Stimulated activated CD8-positive, alpha-beta memory T cell treated with anti-CD3 and anti-CD28 coated beads, Interleukin-7, amount 100 ng/mL, for 1 hour (primary cell): ENCODE results near the gene FYN.

Source experiments
- DNase-seq, 2 donors: peaks; one replicate each; pipeline ENCODE4 v3.0.0-alpha.2; 2020; ENCODE audit warnings: low read depth in 2 of 2

The FYN gene

DNA sequence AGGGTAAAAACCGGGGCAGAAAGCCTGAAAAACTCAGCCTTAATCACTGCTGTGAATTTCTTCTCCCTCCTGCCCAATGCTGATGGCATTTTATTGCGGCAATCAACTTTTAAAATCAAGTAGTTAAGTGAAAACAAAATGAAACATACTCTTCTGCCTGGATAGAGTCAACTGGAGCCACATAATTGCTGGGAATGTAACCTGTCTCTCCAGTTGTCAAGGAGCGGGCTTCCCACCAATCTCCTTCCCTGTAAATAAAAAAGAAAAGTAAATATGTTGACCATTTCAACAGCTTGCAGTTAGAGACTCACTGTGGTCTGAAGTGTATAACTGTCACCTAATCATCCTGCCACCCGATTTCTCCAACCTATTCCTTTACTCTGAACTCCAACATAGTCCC, 165.5 kb downstream of the FYN start:
- DNase-seq, result no peak

DNA sequence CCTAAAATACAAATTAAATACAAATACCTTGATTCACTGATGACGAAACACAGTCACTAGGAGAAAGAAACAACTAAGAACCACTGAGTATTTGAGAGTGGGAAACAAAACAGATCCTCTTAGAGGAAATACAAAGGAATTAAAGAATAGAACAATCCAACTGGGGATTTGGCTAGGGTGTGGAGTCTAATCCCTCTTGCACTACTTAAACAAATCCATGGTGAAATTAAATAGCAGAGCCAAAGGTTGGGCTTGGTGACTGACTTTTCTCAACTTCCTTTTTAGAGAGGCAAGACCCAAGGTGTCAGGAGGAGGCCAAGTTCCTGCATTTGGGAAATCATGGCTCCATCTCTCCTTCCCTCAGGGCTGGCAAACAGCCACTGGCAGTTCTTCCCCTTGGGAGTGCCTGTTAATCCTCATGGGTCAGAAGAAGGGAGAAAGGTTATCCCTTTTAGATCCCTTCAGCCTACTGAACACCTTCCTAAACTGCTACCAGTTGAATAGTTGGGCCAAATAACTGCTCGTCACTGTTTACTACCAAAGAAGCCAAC, 166.3 kb downstream of the FYN start:
- DNase-seq, result no peak

DNA sequence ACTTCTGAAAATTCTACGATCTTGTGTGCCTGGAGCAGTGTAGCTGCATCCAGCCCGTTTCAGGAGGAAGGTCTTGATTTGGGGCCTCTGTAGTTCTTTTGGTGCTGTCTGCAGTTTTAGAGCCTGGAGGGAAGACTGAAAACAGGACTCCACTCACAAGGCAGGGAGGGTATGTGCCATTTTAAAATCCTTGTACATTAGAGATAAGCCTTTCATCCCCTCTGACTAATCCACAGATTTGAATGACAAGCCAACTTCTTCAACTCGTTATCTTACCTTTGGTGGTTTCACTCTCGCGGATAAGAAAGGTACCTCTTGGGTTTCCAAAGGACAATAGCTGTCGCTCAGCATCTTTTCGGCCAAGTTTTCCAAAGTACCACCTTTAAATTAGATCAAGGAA, 169.5 kb downstream of the FYN start:
- DNase-seq, result no peak

DNA sequence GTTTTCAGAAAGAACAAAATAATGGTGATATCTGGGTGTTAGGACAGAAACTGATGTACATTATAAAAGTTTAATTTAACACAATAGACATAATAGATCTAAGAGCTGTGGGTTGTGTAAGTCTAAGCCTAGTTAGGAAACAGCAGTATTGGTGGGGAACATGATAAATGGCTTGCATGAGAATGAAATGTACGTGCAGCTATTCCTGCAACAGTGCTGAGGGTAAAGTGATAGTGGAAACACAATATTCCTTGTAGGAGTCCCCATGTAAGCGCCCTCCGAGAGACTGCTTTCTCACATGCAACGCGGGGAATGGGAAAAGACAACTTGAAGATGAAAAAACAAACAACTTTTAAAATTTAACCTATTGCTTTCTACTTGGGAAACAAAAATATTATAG, 171.0 kb downstream of the FYN start:
- no peak for DNase-seq

DNA sequence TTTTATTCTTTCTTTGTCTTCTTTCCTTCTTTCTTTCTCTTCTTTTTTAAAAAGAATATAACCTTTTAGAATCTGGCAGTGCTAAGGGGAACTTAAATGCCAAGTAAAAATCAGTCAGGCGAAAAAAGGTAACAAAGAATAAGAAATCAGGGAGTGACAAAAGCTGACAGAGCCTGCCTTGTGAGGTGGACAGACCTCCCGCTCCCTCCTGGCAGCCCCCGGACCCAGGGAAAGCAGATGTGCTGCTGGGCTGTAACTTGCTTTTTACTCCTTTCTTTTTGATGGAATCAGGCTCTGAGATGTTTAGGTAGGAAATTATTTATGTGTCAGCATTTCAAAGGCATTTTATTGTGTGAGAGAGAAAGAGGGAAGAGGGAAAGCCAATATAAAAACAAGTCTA, 172.1 kb downstream of the FYN start:
- no peak for DNase-seq

DNA sequence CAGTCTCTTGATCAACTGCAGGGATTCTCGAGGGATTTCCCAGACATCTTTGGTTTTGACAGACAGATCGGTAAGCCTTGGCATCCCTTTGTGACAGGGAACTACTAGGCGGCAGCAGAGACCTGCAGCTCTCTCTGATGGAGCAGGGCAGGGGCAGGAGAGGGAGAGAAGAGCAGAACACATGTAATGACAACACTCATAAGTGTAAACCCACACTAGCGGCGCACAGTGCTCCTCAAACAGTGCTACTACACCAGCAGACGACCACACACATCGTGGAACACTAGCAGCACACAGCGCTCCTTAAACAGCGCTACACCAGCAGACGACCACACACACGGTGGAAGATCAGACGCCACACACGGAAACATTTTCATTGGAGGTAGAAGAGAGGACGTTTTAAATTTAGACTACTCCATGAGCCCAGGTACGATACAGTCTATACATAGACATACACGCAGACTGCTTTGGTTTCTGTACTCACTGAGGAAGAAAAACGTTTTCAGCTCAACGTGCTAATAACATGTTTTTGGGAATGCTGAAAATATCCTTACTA, 173.0 kb downstream of the FYN start:
- DNase-seq, result no peak

DNA sequence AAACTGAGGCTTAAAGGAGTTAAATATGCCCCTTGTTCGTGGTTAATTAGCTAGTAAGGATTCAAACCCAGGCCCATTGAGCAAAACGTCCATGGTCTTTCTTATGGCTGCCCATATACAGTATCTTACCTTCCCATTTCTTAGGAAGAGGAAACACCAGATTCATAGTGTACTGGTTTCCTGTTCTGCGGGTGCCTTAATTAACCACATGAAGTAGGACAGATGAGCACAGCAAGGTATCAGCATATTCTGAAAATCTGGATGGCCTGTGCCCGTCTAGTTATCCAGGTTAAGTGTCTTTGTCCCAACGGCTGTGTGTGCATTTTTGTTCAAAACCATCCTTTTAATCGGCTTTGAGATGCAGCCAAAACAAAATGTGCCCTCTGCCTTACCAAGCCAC, 174.1 kb downstream of the FYN start:
- DNase-seq, result no peak

DNA sequence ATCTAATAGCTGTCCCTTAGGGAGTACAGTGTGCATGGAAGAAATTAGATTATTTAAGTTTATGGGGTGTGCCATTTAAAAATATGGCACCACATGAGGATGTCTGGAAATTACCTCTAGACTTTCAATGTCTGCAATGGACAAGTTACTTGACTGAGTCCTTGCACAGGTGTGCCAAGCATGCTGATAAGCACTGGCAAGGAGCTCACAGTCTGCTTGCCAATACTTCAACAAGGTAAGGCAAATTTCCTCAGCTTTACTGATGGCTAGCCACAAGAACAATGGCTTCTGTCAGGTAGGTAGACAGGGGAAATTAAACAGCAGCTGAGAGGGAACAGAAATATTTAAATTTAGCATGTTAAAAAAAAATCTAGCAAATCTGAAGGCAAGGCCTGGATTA, 176.4 kb downstream of the FYN start:
- DNase-seq, result no peak

DNA sequence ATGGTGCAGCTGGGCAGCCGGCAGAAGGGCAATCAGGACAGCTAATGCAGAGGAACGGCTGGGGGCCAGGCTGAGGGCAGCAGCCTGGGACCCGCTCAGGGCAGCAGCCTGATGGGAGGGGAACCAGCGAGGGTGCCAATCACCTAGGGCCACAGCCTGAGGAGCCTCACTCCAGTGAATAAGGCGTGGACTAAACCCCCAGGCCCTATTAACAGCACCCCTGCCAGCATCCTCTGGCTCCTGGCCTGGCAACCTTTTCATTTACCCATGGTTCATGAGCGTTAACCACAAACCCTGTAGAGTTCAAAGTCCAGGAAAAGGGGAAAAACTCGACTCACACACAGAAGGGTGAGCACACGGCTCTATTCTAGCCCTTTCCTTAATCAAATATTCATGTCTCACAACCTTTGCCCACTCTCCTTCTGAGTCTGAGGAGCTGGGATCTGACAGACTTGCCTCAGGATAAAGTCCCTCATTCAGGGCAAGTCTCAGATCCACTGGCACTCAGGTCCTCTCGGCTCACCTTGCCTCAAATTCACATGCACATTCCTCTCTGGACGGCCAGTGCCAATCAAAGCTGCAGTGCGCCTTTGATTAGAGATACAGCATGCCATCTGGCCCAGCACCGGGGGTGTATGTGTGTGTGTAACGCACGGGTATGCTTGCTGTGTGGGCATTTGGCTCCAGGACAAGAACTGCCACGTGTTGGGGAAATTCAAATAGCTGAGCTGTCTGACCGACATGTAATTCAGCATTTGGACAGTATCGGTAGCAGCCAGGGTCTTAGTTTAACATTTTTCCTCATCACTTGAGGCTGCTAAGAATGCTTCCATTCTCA, 180.7 kb downstream of the FYN start:
- no peak for DNase-seq

DNA sequence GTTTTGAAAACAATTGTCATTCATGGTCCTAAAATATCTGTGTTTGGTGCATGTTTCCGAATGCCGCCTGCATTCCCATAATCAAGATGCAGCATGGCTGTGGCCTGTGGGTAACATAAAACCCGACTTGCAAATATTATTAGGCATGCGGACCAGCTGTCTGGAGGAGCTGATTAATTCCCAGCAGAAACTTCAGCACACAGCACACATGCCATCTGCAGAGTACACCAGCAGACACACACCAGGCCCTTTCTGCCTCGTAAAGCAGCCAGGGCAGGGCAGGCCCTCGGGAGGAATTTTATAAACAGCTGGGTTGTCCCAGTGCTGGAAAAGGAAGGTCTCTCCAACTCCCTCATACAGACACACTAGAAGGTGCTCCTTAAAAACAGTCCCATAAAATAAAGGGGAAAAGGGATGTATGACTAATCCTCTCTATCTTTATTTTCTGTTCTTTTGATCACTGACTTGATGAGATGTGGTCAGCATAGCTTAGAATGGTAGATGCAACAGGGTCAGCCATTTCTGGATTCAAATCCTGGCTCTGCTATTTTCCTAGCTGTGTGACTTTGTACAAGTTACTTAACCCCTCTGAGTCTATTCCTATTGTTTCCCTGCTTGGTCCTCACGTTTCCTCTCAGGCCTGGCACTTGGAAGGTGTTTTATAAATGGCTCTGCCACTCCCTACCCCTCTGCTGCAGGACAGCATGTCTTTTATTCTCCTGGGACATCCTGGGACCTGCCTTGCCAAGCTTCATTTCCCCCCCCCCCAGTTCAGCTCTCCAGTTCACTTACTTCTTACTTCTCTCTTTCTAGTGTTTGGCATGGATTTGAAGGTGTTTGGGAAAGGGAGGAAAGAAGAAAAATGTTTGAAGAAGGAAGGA, 181.7 kb downstream of the FYN start:
- DNase-seq, result no peak

DNA sequence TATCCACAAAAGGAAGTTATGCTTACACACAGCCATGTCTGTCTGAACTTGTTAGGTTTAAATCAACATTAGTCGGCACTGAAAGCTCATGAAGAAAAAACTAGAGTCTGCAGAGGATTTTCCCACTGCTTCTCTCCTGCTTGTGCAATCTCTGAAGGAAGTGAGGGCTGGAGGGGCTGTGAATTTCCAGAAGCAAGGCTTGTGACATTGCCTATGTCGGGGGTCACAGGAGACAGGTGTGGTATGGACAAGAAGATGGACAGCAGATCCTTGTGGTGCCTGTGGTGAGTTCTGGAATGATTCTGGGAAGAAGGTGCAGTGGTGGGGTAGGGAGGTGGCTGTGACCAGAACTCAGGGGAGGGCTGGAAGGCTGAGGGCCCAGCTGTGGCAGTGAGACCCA, 183.3 kb downstream of the FYN start:
- DNase-seq, result no peak

DNA sequence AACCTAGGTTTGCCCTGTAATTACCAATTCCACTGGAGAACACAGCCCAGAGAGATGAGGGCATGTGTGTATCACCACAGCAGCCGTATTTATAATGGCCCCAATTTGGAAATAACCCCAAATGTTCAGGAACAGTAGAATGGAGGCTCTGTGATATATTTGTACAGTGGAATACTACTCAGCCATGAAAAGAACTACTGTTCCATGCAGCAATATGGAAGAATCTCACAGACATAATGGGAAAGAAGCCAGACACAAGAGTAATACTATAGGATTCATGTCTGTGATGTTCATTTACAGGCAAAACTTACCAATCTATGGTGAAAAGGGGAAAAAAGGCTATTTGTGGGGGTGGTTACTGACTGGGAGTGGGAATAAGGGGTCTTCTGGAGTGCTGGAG, 183.8 kb downstream of the FYN start:
- DNase-seq, result no peak

DNA sequence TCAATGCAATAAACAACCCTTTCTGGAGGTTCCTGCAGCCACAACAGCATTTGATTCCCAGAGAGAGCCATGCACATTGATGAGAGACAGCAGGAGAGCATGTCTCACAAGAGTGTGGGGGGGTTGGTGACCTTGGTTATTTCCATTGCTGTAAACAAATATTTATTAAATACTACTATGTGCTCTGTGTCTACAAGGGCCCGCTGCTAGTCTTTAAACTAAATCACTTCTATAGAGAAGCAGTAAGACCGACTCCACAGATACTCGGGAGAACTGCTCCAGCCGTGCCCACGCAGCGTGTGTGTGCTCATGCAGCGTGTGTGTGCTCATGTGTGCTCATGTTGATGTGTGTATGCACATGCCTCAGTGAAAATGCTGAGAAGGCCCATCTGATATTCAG, 184.9 kb downstream of the FYN start:
- DNase-seq, result no peak

DNA sequence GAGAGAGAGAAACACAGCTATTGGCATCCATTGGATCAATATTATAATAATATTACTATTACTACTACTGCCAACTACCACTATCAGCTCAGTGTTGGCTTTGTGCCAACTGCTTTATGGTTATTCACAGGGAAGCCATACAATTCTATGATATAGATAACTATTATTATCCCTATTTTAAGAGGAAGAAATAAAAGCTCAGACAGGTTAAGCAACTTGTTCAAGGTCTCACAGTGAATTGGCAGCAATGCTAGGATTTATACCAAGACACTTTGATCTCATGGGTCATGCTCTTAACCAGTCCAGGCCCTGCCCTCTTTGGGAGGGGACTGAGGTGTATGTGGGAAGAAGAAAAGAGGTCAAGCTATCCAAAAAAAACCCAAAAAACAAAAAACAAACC, 185.6 kb downstream of the FYN start:
- DNase-seq, result no peak

DNA sequence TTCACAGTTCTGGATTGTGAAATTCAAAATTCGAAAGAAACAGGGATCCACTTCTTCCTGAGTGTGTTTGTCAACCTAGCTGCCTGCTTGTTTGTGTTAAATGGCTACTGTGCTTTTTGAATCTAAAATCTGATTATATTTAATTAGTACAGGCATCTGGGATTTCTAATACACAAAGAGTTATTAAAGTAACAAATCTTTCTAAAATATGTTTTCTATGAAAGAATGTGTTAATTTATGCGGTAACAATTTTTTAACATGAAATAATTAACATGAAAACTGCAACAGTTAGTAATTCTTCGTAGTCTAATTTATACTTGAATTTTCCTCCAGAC, 186.4 kb downstream of the FYN start:
- DNase-seq, result no peak

DNA sequence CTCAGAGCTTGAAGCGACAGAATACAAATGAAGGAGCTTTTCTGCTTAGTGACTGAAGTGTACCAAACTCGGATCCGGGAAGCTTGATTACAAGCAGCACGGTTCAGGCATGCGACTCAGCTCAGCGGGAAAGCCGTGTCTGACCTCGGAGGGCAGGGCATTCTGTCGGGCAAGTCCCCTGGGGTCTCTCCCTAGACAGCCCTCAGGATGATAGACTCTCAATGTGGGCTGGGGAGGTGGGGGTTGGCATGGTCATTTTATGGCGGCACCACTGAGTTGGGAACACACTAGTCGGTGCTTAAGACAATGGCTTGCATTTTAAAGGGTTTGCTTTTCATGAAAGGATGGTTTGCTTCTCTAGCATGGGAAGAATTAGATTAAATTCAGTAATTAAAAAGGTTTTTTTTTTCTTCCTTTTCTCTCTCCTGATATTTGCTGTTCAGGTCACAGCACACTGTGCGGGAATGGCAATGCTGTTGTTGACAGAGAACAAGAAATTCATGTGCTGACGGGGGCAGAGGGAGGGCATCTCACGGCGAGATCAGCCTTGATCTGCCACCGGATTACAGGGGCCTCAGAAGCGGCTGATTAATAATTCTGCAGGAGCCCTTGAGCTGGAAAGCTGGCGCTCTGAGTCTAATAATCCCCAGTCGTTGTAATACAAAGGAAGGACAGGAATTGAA, 186.9 kb downstream of the FYN start:
- no peak for DNase-seq

DNA sequence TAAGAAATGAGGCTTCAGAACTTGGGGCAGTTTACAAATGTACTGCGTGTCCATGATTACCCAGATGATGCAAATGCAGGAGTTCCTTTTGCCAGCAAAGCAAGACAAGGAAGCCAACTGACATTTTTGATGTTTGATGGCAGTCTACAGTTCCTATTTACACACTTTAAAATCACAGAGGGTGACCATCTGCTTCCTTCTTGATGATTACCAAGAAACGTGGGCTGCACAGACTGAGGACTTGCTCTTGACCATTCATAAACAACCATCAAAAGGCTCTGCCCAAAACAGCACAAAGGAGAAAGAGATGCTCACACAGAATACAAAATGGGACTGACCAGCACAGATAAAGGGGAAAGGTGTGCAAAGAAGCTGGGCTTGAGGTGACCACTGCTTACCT, 187.7 kb downstream of the FYN start:
- no peak for DNase-seq

DNA sequence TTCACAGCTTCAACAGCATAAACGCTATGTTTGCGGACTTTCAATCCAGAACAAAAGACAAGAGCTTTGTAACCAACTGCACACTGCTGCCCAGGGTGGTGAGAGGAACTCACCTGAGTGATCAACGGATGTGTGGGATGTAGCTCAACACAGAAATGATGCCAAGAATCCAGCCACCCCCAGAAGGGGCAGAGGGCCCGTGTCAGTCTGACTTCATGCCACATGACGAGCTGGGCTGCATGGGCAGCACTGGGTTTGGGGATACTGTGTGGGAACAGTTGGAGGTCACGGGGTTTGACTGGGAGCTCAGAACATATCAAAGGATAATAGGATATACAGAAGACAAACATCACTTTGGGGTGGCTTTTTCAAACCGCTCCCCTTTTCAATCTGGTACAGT, 188.2 kb downstream of the FYN start:
- DNase-seq, result no peak

DNA sequence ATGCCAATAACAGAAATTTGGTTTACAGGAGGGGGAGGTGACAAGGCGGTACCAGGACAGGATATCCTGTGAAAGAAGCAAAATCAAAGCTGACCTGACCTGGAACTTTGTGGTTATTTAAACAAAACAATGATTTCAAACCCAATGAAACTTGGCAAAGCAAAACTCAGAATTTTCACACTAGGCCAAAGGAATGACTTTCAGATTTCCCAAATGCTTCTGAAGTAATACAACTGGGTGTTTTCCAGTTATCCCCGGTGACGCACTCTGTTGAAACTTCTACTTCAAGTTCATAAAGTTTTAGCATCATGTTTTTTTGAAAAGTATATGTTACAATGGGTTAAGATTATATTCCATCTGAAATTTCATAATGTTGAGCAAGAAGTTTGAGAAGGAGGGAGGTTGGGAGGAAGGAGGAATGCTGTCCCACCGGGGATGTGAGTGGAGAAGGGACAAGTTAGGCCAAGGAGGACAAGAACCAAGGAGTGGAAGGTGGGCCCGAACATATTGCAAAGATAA, 189.4 kb downstream of the FYN start:
- no peak for DNase-seq

DNA sequence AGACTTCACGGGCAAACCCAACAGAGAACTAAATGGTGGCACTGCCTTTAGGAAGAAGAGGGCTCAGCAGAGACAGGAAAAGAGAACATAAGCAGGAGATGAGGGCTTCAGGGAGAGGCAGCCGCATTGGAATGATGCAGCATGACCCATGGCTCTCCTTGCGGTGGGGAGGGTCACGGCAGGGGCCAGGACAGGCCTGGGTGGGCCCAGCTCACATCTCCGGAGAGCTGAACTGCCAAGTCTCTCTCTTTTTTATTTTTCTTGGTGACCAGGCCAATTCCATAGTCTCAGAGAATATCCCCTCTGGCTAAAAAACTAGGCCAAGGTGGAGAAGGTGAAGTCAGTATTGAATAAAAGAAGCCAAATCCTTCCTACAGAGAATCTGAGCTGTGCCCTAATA, 190.1 kb downstream of the FYN start:
- DNase-seq, result no peak

DNA sequence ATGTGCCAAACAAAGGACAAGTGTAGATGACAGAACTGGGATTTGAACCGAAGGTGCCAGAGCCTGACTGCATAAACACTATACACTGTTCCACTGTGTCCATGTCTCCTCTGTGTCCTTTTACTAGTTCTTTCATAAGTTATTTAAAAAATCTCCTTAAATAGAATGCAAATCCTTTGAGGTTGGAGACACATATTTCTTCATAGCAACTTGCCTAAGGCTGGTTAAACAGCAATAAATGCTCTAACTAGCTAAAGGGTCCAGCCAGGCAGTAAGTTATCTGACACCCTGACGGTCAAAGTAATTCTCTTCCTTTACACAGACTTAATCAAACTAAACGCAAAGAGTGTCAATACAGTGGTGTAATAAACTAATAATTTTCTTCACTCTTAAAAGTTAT, 191.4 kb downstream of the FYN start:
- DNase-seq, result no peak
